CD4-positive, alpha-beta T cell treated with Interleukin-15 for 4 hours (primary cell): ENCODE measurements around the gene PAX6.

Experiments
- DNase-seq: peaks from one replicate; pipeline ENCODE4 v3.0.0-alpha.2; 2020; ENCODE audit warnings: low spot score

Gene PAX6

DNA sequence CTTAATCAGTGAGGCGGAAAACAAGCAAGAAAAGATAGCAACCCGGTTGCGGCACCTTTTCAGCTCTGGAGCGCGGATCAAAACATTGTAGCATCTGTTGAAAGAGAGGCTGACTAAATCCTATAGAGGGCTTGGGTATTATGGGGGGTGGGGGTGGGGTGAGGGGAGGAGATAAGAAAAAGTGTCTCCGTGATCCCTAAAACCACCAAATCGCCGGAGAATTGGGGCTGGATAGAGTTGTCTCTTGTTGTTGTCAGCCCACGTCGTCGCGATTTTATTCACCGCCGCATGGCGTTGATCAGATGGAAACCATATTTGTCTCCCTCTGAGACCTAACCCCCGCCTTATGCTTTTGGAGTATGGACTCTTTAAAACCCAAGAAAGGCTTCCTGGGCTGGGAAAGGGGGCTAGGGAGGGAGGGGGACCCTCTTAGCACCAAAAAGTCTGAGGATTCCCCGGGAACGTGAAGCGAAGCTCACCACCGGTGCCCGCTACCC is 13.0 kb downstream of the PAX6 start:
- no peak for DNase-seq

DNA sequence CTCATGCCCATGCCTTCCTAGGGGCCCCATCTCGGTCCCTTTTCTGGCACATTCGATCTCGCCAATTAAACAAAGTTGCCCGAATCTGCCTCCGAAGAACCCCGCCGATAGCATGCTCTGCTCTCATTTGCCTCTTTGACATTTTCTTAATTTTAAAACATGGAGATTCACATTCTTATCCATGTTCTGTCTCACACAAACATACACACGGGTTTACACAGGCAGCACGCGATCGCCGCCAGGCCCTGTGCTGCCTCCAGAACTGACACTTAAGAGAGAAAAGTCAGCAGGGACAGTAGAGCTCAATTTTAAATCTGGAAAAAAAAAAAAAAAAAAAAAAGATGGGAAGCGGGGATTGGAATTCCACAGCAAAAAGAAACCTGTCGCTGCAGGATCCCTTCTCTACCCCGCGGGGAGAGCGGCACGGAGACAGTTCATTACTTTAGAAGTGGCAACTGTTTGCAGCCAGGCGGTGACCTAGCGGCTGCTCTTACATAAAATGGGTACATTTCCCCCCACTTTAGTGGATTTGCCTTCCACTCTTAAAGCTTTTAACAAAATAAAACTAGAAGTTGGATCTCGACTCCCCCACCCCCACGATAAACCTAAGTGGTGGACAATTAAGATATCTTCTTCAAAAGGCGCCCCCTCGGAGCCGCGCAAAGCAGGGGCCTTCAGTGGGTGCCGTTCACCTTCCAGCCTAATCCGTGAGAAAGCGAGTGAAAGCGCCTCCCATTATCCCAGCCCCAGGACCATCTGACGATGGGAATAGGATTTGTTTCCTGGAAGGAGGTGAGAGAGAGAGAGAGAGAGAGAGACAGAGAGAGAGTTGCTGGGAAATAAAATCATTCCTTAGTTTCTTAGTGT is 13.7 kb downstream of the PAX6 start:
- DNase-seq = no peak

DNA sequence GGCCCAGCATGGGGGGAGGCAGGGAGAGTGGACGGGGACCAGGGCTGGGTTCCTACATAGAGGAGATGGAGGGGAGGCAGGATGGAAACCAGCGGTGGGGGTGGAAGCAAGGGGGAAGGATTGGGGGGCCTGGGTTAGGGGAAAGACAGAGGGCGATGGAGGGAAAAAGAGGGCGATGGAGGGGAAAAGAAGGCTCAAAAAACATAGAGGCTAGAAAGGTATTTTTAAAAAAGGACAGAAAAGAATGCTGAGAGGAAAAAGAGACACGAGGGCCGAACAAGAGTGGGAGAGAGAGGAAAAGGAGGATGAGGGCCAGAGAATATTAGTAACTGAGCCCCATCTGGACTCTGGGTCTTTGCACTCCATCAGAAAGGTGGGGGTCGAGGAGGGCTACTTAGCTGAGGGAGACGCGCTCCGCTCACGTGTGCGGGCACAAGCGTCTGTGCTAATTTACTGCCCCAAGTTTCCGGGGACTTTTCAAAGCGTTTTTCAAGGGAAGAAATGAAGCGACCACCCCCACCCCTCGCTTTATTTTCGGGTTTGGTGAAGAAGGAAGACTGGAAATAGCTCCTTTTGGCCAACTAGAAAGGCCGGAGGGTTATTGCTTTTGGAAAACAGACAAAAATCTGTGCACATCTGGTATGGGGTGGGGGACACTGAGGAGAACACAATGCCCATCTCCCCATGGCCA is 14.5 kb downstream of the PAX6 start:
- DNase-seq = no peak

DNA sequence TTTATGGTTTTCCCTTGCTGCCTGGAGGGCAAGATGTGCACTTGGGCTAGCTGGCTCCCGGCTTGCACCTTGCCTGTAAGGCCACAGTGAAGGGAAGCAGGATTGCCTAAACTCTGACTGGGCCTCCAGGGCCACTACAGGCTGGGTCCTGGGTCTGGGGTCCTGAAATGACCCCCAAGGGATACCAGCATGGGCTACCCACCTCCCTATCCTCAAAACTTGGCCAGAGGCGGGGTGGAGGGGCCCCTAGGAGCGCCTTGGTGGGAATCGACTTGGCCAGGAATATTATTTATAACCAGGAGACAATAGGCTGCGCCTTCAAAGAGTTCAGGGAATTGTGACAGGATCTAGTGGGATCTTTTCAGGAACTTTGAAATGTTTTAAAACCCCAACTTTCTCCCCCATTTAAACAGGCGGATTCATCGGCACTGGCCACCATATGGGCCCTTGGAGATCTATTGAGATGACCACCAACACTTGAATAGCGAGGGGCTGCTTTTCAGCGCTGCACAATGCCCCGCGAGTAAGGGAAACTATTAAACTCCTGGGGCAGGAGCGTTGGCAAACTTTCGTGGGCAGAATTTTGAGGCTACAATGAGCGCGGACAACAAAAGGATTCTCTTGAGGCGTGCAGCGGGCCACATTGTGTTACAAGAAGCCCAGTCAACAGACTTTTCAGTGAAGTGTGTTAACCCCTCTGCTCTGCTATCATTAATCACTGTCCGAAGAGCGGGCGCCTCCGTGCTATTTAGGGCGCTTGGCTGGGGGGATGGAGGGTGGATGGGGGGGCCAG is 15.2 kb downstream of the PAX6 start:
- no peak for DNase-seq

DNA sequence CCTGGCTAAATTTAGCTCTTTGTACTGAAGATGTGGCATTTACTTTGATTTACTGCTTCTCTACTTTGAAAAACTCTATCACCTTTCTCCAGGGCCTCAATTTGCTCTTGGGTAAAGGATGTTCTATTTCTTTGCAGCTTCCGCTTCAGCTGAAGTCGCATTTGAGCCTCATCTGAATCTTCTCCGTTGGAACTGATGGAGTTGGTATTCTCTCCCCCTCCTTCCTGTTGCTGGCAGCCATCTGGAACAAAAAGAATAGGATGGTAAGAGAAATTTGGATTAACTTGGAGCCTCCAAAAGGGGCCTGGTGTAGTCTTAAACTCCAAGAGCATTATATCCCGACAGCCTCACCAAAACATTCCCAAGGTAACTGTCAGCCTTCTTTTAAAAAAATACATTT is 16.6 kb downstream of the PAX6 start:
- no peak for DNase-seq

DNA sequence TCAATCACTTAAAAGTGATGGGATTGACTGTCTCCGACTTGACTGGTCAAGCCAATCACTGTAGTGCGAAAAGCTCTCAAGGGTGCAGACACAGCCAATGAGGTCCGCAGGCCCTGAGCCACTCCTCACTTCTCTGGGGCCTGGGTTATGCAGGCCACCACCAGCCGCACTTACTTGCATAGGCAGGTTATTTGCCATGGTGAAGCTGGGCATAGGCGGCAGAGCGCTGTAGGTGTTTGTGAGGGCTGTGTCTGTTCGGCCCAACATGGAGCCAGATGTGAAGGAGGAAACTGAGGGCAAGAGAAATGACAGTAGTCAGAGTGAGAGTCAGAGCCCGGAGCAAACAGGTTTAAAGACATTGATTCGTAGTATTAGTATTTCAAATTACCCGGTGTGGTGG is 17.9 kb downstream of the PAX6 start:
- no peak for DNase-seq

DNA sequence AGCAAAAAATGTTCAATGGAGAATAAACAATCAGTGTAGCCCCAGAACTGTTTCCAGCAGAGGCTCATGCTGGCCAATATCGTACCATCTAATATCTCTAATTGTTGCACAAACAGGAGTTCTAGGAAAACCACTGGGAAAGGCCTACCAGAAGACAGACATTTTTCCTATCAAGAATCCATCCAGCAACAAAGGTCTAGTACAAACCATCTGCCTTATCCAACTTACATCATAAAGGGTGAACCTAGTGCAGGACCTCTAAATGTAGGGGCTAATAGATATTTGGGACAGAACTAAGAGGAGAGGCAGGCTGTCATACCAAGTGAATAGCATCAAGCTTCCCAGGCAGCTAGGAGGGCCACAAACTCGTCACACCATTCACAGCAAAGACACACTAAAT is 18.7 kb downstream of the PAX6 start:
- DNase-seq = no peak

DNA sequence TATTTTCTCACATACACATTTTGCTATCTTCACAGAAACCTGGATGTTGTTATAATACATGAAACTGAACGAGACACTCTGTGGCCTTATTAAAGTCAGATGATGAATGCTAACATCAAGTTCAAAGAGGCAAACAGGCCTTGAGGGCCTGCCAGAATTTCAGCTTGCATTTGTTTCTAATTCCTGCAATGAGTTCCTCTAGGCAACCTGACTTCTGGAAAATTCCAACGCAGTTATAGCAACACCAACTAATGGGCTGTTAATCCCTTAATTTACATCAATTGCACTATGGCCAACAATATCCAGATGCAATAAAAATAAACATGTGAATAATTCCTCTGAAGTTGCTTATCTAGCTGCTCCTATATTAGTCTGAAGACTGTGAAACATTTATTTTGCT is 19.1 kb downstream of the PAX6 start:
- DNase-seq = no peak

DNA sequence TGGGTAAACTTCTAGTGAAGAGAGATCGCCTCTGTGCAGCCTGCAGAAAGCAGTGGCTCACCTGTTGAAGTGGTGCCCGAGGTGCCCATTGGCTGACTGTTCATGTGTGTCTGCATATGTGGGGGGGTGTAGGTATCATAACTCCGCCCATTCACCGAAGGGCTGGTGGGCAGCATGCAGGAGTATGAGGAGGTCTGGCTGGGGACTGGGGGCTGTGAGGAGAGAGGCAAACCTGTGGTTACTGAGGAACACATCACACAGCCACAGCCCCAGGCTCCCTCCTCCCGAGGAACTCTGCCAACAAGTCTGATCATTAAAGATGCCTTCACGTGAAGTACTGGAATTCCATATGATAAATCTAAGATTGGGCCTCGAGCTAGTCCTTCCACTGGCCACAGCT is 20.5 kb downstream of the PAX6 start:
- DNase-seq = no peak

DNA sequence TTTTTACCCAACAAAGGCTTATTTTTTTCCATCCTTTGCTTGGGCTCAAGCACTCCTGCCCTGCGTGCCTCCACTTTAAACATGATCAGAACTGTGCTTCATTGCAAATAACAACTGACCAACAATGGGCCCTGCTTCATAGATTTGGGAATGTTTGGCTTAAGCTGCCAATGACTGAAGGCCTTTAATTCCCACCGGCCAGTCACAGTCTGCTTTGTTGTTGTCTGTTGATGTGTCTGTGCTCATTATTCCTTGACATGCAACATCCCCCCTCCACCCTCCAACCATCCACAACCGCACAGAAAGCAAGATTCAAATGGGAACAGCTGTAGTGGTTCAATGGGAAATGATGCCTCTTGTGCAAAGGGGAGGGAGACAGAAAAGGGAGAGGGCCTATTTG is 23.0 kb downstream of the PAX6 start:
- no peak for DNase-seq

DNA sequence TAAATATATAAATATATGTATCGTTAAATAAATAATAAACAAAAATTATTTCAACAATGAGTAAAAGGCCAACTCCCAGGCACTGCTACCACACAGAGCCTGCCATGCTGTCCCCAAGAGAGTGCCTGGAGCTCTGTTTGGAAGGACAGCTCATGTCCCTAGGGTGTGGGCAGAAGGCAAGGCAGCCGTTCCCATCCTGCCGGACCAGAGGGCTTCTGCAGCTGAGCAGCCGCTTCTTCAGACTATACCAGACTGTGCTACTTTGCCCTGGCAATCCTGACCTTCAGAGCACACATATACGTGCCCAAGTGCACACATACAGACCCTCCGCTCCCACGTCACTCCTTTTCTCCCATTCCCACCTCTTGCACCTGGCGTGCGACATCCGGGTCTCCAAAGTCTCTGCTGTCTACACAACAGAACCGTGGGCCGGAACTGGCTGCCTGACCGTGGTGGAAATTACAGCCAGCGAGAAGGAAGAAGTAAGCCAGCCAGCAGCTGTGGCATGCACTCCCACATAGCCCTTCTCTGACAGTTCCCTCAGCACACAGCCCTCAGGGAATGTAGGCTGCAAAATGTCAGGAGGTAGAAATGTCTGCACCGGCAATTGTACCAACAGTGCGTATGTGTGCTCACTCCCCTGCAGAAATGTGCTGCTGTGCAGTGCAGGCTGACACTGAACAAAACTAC is 24.0 kb downstream of the PAX6 start:
- DNase-seq = no peak

DNA sequence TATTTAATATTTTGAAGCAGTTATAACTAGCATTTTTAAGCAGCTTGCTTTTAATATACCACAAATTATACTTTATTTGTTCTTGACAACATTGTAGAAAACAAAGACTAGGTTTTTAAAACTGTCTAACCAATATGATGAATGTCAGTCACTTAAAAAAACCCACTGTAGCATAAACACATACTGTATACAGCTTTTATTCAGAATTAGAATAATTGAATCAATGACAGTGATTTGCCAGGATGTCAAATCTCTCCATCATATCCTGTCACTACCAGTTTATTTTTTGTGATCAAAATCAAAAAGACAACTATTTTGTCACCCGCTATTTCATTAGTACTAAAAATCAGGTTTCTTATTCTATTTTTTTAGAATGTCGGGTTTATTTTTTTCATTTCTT is 26.5 kb downstream of the PAX6 start:
- no peak for DNase-seq

DNA sequence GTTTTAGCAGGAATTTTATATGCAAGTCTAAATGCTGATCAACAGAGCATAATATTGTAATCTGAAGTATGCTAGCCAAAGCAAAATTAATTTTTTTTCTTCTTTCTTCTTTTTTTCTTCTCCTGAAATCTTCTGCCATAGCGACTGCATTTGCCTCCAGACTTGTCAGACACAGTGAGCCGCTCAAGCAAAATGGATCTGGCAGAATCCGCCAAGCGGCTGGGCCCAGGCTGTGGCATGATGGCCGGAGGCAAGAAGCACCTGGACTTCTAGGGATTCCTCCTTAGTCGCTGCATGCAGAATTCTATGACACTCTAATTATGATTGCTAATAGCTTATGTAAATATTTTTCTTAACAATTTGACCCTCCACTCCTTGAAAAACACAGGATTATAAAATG is 27.9 kb downstream of the PAX6 start:
- no peak for DNase-seq

DNA sequence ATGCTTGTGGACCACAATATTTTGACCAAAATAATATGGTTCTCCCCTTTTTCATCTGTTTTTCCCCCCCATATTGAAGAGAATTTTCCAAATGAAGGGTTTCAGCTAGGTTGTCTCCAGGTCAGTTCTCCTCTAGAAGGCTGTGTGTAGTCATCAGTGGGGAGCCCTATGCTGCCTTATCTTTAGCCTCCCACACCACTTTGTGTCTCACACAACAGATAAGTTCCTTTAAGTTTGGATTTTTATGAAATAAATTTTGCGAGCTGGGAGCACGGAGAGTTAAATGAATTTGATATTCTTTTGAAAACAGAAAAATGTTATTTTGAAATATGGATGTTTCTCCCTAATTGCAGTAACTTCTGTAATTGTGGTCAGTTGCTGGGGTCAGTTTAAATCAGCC is 28.9 kb downstream of the PAX6 start:
- no peak for DNase-seq

DNA sequence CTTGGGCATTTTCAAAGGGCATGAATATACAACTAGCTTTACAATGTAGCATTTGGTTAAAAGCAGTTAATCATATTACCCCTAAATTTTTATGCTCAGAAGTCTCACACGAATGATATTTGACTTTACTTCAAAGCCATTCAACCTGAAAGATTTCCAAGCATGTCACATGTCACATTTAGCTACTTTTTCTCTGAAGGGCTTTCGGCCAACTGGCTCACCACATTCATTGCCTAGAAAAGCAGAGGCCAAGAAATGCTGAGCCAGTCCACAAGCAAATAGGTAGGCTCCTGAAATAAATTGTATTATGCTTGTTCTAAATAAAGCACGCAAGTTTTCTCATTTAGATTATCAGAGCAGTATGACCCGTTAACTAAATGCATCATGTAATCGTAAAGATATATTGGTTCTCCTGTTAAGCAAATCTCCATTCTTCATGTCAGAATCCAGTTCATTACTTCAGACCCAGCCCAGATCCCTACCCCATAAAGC is 30.6 kb downstream of the PAX6 start:
- no peak for DNase-seq

DNA sequence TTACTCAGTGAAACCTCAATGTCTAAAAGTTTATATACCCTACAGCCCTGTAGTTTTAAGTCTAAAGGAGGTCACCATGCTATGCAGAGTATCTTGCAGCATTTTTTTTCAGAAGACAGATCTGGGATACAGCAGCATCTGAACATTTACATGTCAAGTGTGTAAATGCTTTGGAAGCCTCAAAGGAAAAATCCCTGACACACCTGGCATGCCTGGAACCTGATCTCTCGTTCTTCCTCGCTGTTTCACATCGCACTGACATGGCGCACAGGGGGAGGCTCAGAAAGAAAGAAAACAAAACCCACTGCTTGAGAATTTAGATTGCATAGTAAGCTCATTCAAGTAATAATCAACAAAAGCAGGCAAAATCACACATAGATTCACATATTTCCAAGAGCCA is 31.0 kb downstream of the PAX6 start:
- no peak for DNase-seq

DNA sequence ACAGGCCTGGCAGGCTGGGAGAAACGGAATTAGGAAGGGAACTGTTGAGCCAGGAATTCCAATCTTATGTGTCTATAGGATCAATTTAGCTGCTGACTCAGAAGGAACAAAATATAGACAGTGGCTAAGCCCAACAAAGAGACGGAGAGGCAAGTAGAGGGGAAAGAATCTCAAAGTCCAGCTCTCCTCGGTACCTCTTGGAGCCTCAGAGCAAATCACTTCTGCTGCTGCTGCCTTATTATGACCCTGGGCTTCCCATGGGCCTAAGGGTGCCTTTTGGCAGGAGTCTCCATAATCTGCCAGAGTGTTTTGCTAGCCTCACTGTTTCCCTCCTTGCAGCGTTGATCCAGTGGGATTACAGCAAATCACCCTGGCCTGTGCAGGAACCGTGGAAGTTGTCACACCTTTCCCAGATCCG is 31.7 kb downstream of the PAX6 start:
- DNase-seq = no peak

DNA sequence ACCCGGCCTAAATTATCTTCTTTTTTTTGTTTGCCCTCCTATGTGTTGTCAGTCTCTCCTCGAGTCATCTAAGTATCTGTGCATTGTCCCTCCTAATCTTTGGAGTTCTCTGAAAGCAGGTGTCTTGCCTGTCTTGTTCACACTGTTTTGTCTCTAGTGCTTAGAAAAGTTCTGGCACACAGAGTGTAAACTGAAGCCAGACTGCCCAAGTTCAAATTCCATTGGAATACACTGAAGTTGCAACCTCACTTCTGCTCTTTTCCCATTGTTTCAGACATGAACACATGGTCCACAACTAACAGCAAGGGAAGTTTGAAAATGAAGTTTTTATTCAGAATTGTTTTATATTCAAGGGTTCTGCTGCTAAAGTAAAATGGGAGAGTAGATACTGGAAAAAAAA is 38.7 kb downstream of the PAX6 start:
- DNase-seq = no peak

DNA sequence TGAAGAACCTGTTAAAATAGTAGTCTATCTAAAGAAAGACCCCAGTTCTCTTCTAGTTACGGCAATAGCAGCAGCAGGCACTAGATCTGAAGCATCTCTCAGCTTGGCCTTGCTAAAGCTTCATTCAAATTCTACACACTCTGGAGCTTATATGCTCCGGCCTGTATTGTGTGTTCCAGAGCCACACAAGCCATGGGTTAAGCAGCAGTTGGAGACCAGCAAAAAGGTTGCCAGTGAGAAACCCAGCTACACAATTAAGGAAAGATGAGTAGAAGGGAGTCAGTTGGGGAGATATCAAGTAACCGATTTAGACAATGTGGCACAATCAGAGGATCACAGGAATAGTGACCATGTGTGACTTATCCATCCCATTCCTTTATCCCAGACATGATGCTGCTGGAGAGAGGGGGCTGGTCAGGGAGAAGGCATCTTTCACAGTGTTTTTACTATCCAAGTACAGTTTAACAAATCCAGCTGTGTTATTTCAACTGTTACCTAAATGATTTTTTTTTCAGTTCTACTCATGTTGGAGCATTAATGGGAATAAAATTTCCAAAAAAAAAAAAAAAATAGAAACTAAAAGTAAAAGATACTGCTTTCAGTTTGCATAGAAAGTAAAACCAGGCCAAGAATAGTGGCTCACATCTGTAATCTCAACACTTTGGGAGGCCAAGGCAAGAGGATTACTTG is 41.0 kb downstream of the PAX6 start:
- no peak for DNase-seq

DNA sequence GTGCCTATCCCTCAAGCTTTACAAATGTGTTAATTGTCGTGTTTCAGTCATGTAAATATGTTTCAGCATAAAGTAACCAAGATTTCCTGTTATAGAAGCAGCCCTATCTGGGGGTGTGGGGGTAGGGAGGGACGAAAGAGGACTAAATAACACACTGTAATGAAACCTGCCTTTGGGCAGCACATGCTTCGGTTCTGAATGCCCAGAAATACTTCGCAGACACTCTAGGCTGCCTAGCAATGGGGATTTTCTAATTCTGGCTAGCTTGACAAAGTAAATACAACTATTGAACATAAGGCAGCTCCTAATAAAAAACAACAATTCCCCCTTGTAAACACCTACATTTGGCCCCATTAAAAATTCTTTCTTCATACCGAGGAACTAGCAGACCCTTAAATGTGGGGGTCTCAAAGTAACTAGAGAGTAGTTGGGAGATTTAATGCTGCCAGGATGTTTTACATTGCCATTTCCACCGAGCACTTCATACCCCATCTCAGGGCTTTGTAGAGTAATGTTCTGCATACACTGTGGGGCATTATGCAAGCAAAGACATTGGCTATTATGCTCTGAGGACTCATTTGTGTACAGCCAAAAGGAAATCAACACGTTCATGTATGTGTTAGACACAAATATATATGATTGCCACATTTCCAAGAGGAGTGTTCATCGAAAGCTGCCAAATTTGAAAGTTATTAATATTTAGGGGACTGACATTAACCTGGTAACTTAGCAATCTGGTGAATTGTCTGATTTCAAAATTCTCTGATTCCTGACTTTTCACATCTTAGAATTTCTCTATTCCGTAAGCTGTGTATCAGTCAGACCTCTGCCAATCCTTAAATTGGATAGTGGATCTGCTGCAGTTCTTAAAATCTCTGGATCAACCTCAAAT is 42.1 kb downstream of the PAX6 start:
- DNase-seq = no peak
